Medulla oblongata (tissue), 1 donor: ENCODE measurements around the gene HLA-DRB5.
"Not testable (repeated sequence)": the region's sequence is repeated elsewhere in the genome, so short reads cannot be mapped to it uniquely, and the experiment has no call there.

Source experiments
- DNase-seq: peaks from one replicate; pipeline ENCODE4 v3.0.0-alpha.2; 2015; ENCODE audit errors: extremely low spot score

The HLA-DRB5 gene

GRCh38 chr6:32529697-32530430 lies at the start of gene HLA-DRB5:
Gene HLA-DRB5, minus strand, starts transcription at chr6:32530287. Its CDS starts 63 bp downstream, at chr6:32530224.
- DNase-seq, result peak; percentile 70

- DNase-seq, result no peak
Observed at GRCh38 chr6:32578962-32579361, 48.9 kb upstream of the HLA-DRB5 start.

GRCh38 chr6:32577493-32577892 lies 47.4 kb upstream of the HLA-DRB5 start:
- not testable (repeated sequence) for DNase-seq

- no peak for DNase-seq
Observed at GRCh38 chr6:32576250-32576649, 46.2 kb upstream of the HLA-DRB5 start.

- DNase-seq, result no peak
Observed at GRCh38 chr6:32570363-32570905, 40.3 kb upstream of the HLA-DRB5 start.

GRCh38 chr6:32568561-32568960 lies 38.5 kb upstream of the HLA-DRB5 start:
- no peak for DNase-seq

GRCh38 chr6:32566957-32567356 lies 36.9 kb upstream of the HLA-DRB5 start:
- no peak for DNase-seq

- no peak for DNase-seq
Observed at GRCh38 chr6:32565511-32565910, 35.4 kb upstream of the HLA-DRB5 start.

- DNase-seq, result no peak
Observed at GRCh38 chr6:32562940-32563339, 32.9 kb upstream of the HLA-DRB5 start.

GRCh38 chr6:32559747-32560146 lies 29.7 kb upstream of the HLA-DRB5 start:
- no peak for DNase-seq

GRCh38 chr6:32558426-32559057 lies 28.5 kb upstream of the HLA-DRB5 start:
- no peak for DNase-seq

GRCh38 chr6:32554116-32554965 lies 24.3 kb upstream of the HLA-DRB5 start:
- no peak for DNase-seq

- no peak for DNase-seq
Observed at GRCh38 chr6:32553037-32553742, 23.1 kb upstream of the HLA-DRB5 start.

GRCh38 chr6:32551410-32551809 lies 21.3 kb upstream of the HLA-DRB5 start:
- DNase-seq, result no peak

GRCh38 chr6:32539839-32540238 lies 9.8 kb upstream of the HLA-DRB5 start:
- DNase-seq, result no peak

- not testable (repeated sequence) for DNase-seq
Observed at GRCh38 chr6:32530431-32530793, 325 bp upstream of the HLA-DRB5 start.

GRCh38 chr6:32522302-32523047 lies 7.6 kb downstream of the HLA-DRB5 start:
- DNase-seq, result no peak

- no peak for DNase-seq
Observed at GRCh38 chr6:32519910-32520258, 10.2 kb downstream of the HLA-DRB5 start.

- no peak for DNase-seq
Observed at GRCh38 chr6:32519118-32519909, 10.8 kb downstream of the HLA-DRB5 start.
